Choroid plexus epithelial cell (primary cell): ENCODE measurements around the gene PPP1R14B.

ENCODE experiments used
- DNase-seq: peaks from one replicate; pipeline ENCODE4 v3.0.0-alpha.2; 2010; ENCODE audit warnings: low read depth
- H3K4me3 ChIP-seq: 2 replicates; pipeline ENCODE4 v1.5.1; 2011; ENCODE audit warnings: low read depth, mild to moderate bottlenecking, control low read depth, low read length, moderate library complexity
- CTCF ChIP-seq: conservative IDR thresholded peaks from 2 replicates; pipeline ENCODE4 v1.5.1; 2011; ENCODE audit warnings: low read depth, mild to moderate bottlenecking, control low read depth, inconsistent platforms, low read length, moderate library complexity

The PPP1R14B gene

GRCh38 chr11:64243236-64243854 is 3.4 kb downstream of the PPP1R14B start:
- no peak for TF ChIP-seq CTCF
- DNase-seq = no peak
- H3K4me3 ChIP-seq = no peak overlapping the region

GRCh38 chr11:64241491-64242374 is 5.0 kb downstream of the PPP1R14B start:
- H3K4me3 ChIP-seq = peak overlapping the region; percentile 91
- DNase-seq = no peak
- TF ChIP-seq CTCF = no peak

- no peak for TF ChIP-seq CTCF
- DNase-seq = peak; percentile 100
- peak overlapping the region; percentile 91 for H3K4me3 ChIP-seq
Measured at GRCh38 chr11:64241241-64241490, 5.6 kb downstream of the PPP1R14B start.

GRCh38 chr11:64240435-64241240 is 6.1 kb downstream of the PPP1R14B start, which contains the start of gene FKBP2:
Gene FKBP2, plus strand, starts transcription at chr11:64241095. Its CDS starts 1,293 bp downstream, at chr11:64242388.
- no peak for TF ChIP-seq CTCF
- peak; percentile 98 for DNase-seq
- H3K4me3 ChIP-seq = peak within 1 kb of the TSS; percentile 91

GRCh38 chr11:64239662-64240434 is 6.9 kb downstream of the PPP1R14B start:
- peak overlapping the region; percentile 84 for H3K4me3 ChIP-seq
- TF ChIP-seq CTCF = no peak
- no peak for DNase-seq

GRCh38 chr11:64238999-64239398 is 7.7 kb downstream of the PPP1R14B start:
- TF ChIP-seq CTCF = no peak
- DNase-seq = no peak
- H3K4me3 ChIP-seq = no peak overlapping the region
